Loucy (cell line): Measurements from ENCODE around the gene KIF2C.

Experiments
- H2AFZ ChIP-seq: fragments of 200-600 bp; sonication (generic); 2 replicates; pipeline ENCODE4 v1.6.0; 2016; ENCODE audit warnings: antibody characterized with exemption, mild to moderate bottlenecking, low read length, moderate library complexity
- H3F3A ChIP-seq: fragments of 200-600 bp; 2 replicates; pipeline ENCODE4 v1.6.0; 2016; ENCODE audit warnings: antibody characterized with exemption, low read depth, mild to moderate bottlenecking
- H3K27me3 ChIP-seq: fragments of 200-600 bp; sonication (generic); 2 replicates; pipeline ENCODE4 v1.6.1; 2014; ENCODE audit warnings: low read length, mild to moderate bottlenecking; ENCODE audit not compliant: insufficient read depth, poor library complexity, severe bottlenecking
- H3K36me3 ChIP-seq: fragments of 200-600 bp; sonication (generic); 2 replicates; pipeline ENCODE4 v1.6.1; 2016; ENCODE audit warnings: low read length; ENCODE audit not compliant: insufficient read depth
- H3K4me1 ChIP-seq: fragments of 200-600 bp; sonication (generic); 2 replicates; pipeline ENCODE4 v1.5.1; 2014; ENCODE audit warnings: low read length, mild to moderate bottlenecking; ENCODE audit not compliant: insufficient read depth, poor library complexity, severe bottlenecking
- H3K4me2 ChIP-seq: fragments of 200-600 bp; sonication (generic); 2 replicates; pipeline ENCODE4 v1.6.0; 2014; ENCODE audit warnings: antibody characterized with exemption, low read length, low read depth, mild to moderate bottlenecking; ENCODE audit not compliant: poor library complexity, severe bottlenecking
- H3K4me3 ChIP-seq: fragments of 200-600 bp; sonication (generic); 2 replicates; pipeline ENCODE4 v1.5.1; 2014; ENCODE audit warnings: low read length, mild to moderate bottlenecking, mixed read lengths; ENCODE audit not compliant: poor library complexity, severe bottlenecking
- H3K79me2 ChIP-seq: fragments of 200-600 bp; sonication (generic); 2 replicates; pipeline ENCODE4 v1.6.1; 2014; ENCODE audit warnings: low read length; ENCODE audit not compliant: insufficient read depth
- H3K9ac ChIP-seq: fragments of 200-600 bp; sonication (generic); 2 replicates; pipeline ENCODE4 v1.6.0; 2014; ENCODE audit warnings: mild to moderate bottlenecking, low read depth, low read length, moderate library complexity; ENCODE audit not compliant: poor library complexity, severe bottlenecking
- H3K9me2 ChIP-seq: fragments of 200-600 bp; sonication (generic); replicated peaks from 2 replicates; pipeline ENCODE4 v1.6.1; 2016; ENCODE audit warnings: low read depth, low read length, mixed read lengths
- H3K9me3 ChIP-seq: fragments of 200-600 bp; sonication (generic); 2 replicates; pipeline ENCODE4 v1.6.1; 2014; ENCODE audit warnings: mild to moderate bottlenecking, antibody characterized with exemption, low read length, low read depth; ENCODE audit not compliant: insufficient read depth
- H4K20me1 ChIP-seq: fragments of 200-600 bp; sonication (generic); 2 replicates; pipeline ENCODE4 v1.6.0; 2014; ENCODE audit warnings: antibody characterized with exemption, low read length, mild to moderate bottlenecking; ENCODE audit not compliant: insufficient read depth, poor library complexity, severe bottlenecking
- EZH2phosphoT487 ChIP-seq: fragments of 200-600 bp; IDR thresholded peaks from 2 replicates; pipeline ENCODE4 v1.6.1; 2018; ENCODE audit warnings: antibody characterized with exemption, mild to moderate bottlenecking, moderate library complexity, borderline replicate concordance
- TF ChIP-seq, protein P1 (sequence below): fragments of 200-600 bp; sonication (generic); conservative IDR thresholded peaks from 2 replicates; pipeline ENCODE4 v1.5.1; 2014; ENCODE audit warnings: mild to moderate bottlenecking, antibody characterized with exemption, low read length

KIF2C gene

DNA sequence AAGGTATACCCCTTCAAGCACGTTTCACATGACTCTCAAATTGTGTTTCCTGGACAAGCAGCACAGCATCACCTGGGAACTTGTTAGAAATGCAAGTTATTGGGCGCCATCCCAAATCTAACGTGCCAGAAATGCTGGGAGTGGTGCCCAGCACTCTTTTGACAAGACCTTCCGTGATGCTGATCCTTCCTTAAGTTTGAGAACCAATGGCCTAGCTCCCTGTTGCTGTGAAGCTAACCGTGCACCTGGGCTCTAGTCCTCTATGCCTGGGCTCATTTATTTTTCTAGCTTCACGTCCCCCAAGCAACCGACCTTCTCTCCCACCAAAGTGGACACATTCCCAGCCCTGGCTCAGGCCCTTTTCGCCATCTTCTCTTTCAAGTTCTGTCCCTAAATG, 44.1 kb downstream of the KIF2C start:
- Histone ChIP-seq H3K9ac (no peak overlapping the region), H3K27me3 (no peaks in the 10 kb centered on the region), H3K4me3 (no peak overlapping the region), H3K4me2 (no peak overlapping the region), H2AFZ (no peak overlapping the region), H3K79me2 (peaks cover 20% of the 10 kb centered on the region), H3K9me3 (no peaks in the 10 kb centered on the region), H3K4me1 (peaks cover 2% of the 10 kb centered on the region), H3F3A (no peaks in the 10 kb centered on the region), H4K20me1 (peaks cover 18% of the 10 kb centered on the region), H3K9me2 (no peaks in the 10 kb centered on the region), H3K36me3 (peaks cover 26% of the 10 kb centered on the region)
- TF ChIP-seq, protein P1, sequence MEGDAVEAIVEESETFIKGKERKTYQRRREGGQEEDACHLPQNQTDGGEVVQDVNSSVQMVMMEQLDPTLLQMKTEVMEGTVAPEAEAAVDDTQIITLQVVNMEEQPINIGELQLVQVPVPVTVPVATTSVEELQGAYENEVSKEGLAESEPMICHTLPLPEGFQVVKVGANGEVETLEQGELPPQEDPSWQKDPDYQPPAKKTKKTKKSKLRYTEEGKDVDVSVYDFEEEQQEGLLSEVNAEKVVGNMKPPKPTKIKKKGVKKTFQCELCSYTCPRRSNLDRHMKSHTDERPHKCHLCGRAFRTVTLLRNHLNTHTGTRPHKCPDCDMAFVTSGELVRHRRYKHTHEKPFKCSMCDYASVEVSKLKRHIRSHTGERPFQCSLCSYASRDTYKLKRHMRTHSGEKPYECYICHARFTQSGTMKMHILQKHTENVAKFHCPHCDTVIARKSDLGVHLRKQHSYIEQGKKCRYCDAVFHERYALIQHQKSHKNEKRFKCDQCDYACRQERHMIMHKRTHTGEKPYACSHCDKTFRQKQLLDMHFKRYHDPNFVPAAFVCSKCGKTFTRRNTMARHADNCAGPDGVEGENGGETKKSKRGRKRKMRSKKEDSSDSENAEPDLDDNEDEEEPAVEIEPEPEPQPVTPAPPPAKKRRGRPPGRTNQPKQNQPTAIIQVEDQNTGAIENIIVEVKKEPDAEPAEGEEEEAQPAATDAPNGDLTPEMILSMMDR, result no peak
- no peak for TF ChIP-seq EZH2phosphoT487

DNA sequence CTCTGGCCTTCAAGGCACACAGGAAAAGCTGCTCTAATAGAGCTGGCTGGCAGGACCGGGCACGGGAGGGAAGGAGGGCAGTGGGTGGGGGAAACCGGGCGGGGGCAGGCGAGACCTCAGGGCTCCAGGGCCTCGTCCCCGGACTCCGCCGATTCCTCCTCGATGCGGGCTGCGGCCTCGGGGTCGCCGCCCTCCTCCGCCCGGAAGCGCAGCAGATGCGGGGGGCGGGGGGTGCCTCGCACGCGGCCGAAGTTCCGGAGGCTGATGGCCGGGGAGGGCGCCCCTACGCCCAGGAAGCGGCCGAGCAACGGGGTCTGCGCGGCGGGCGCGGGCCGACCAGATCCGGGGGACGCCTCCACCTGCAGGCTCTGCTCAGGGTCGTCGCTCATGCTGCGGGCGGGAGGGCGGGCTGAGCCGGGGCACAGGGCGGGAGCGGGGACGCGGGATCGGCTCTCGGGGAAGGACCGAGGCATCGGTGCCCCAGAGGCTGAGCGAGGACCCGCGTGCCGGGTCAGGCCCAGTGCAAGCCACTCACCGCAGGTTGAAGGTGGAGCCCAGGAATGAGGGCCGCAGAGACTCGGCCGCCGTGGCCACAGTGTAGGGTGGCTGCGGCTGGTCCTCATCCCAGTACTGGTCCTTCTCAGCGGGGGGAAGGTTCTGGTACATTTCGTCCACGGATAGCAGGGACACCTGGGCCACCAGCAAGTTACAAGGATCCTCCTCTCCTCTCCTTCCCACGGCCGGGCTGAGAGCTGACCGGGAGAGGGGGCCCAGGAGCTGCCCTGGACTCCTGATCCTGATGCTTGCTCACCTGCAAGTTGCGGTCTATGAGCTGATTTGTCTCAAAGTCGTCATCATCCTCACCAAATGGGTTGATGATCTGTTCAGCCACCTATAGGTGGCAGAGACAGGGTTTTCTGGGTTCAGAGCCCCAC, 44.7 kb downstream of the KIF2C start:
- Histone ChIP-seq H3K4me2 (no peak overlapping the region), H3K36me3 (peaks cover 21% of the 10 kb centered on the region; the same call in 1 of the 2 replicates), H2AFZ (no peak overlapping the region)

DNA sequence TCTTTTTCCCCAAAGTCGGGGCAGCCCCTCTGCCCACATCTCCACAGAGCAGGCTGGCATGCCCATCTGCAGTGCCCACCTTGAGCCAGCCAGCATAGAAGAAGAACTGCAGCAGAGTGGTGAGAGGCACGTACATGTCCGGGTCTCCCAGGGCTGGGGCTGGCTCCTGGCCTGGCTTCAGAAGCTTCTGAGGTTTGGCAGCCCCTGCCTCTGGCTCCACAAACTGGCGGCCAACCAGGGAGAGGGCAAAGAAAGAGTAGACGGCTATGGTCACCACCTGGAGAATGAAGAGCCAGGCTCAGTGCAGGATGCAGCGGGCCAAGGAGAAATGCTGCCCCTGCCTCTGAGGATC, 45.4 kb downstream of the KIF2C start:
- no peak overlapping the region for H3K4me3 ChIP-seq
- H2AFZ ChIP-seq, result no peak overlapping the region
- peaks cover 18% of the 10 kb centered on the region; the same call in 1 of the 2 replicates for H3K36me3 ChIP-seq
- TF ChIP-seq, protein P1, result no peak
- no peak for TF ChIP-seq EZH2phosphoT487
- H3K9ac ChIP-seq, result no peak overlapping the region
- no peaks in the 10 kb centered on the region for H3K9me3 ChIP-seq
- H3K27me3 ChIP-seq, result no peaks in the 10 kb centered on the region
- peaks cover 7% of the 10 kb centered on the region; the same call in 1 of the 2 replicates for H3K79me2 ChIP-seq
- peaks cover 12% of the 10 kb centered on the region for H4K20me1 ChIP-seq
- H3K4me2 ChIP-seq, result no peak overlapping the region
- H3K4me1 ChIP-seq, result no peaks in the 10 kb centered on the region
- no peaks in the 10 kb centered on the region for H3K9me2 ChIP-seq
- H3F3A ChIP-seq, result no peaks in the 10 kb centered on the region

More for the DNA sequence above, 44.7 kb downstream of the KIF2C start:
- Histone ChIP-seq H3K9ac (no peak overlapping the region), H3K9me3 (no peaks in the 10 kb centered on the region), H4K20me1 (peaks cover 13% of the 10 kb centered on the region), H3K79me2 (peaks cover 13% of the 10 kb centered on the region), H3K4me3 (no peak overlapping the region), H3F3A (no peaks in the 10 kb centered on the region), H3K4me1 (no peaks in the 10 kb centered on the region), H3K27me3 (no peaks in the 10 kb centered on the region), H3K9me2 (no peaks in the 10 kb centered on the region)
- TF ChIP-seq EZH2phosphoT487, result no peak
- TF ChIP-seq, protein P1, result no peak
